GM12891 (cell line): ENCODE results near the gene TMEM263.

Source experiments
- DNase-seq: peaks from one replicate; pipeline ENCODE4 v3.0.0; 2011; ENCODE audit warnings: low spot score; ENCODE audit not compliant: insufficient read length
- FAIRE-seq: peaks from 2 replicates; lab custom pipeline; 2011; peaks lifted over from hg19 to GRCh38; lab: Jason Lieb, UNC
- PAX5 ChIP-seq: IDR thresholded peaks from 2 replicates; pipeline ENCODE4 v1.6.1; 2011; ENCODE audit warnings: low read length, moderate library complexity, mild to moderate bottlenecking; ENCODE audit not compliant: insufficient read depth, severe bottlenecking
- POLR2A ChIP-seq: IDR thresholded peaks from 2 replicates; pipeline ENCODE4 v1.6.1; 2011; ENCODE audit warnings: low read depth, low read length, control low read depth
- POLR2AphosphoS5 ChIP-seq: IDR thresholded peaks from 2 replicates; pipeline ENCODE4 v1.6.1; 2011; ENCODE audit warnings: low read depth, low read length, control low read depth
- POU2F2 ChIP-seq: IDR thresholded peaks from 2 replicates; pipeline ENCODE4 v1.6.1; 2011; ENCODE audit warnings: low read depth, mild to moderate bottlenecking, control low read depth, low read length, moderate library complexity
- SPI1 ChIP-seq: IDR thresholded peaks from 2 replicates; pipeline ENCODE4 v1.6.1; 2011; ENCODE audit warnings: low read depth, low read length, control low read depth
- TAF1 ChIP-seq: IDR thresholded peaks from 2 replicates; pipeline ENCODE4 v1.6.1; 2011; ENCODE audit warnings: low read depth, low read length, control low read depth

Gene TMEM263

DNA sequence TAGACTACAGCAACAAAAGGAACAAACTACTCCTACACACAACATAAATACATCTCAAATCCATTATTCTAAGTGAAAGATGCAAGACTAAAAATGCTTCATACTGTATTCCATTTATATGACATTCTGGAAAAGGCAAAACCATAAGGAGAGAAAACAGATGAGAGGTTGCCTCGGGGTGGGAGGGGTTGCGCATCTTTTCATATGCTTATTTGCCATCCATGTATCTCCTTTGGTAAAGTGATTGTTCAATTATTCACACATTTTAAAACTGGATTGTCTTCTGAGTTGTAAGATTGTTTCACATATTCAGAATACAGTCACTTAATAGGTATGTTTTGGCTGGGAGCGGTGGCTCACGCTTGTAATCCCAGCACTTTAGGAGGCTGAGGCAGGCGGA lies 5.1 kb upstream of the TMEM263 start:
- no peak for DNase-seq
- no peak for TF ChIP-seq POLR2A
- no peak for TF ChIP-seq POLR2AphosphoS5
- TF ChIP-seq PAX5: no peak
- no peak for TF ChIP-seq SPI1
- no peak for TF ChIP-seq TAF1
- no peak for TF ChIP-seq POU2F2
- no peak for FAIRE-seq

DNA sequence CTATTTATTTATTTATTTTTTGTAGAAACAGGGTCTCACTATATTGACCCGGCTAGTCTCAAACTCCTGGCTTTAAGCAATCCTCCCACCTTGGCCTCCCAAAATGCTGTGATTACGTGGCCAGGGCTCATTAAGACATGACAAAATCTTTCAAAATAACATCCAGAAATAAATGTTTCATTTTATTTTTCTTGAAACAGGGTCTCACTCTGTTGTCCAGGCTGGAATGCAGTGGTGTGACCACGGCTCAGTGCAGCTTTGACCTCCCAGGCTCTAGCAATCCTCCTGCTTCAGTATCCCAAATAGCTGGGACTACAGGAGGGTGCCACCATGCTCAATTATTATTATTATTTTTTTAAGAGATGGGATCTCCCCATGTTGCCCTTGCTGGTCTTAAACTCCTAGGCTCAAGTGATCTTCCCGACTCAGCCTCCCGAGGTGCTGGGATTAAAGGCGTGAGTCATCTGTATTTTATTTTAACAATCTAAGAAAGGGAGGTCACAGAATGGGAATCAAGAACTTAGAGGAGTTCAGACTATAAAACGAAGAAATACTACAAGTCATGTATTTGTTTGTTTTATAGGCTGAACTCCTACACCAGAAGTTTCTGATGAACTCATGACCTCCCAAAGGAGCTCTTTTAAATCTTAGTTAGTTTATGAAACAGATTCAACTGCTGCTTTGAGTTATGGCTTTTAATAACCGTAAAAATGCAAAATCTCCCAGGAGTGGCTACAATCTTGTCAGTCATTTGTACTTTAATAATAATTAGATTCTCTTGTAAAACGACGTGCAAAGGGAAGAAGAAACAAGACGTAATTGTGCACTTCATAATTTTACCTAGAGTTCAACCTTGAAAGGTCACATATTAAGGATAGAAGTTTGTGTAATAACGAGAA lies 2.1 kb upstream of the TMEM263 start:
- no peak for FAIRE-seq
- DNase-seq: no peak
- TF ChIP-seq PAX5: no peak
- TF ChIP-seq POU2F2: no peak
- TF ChIP-seq POLR2AphosphoS5: no peak

DNA sequence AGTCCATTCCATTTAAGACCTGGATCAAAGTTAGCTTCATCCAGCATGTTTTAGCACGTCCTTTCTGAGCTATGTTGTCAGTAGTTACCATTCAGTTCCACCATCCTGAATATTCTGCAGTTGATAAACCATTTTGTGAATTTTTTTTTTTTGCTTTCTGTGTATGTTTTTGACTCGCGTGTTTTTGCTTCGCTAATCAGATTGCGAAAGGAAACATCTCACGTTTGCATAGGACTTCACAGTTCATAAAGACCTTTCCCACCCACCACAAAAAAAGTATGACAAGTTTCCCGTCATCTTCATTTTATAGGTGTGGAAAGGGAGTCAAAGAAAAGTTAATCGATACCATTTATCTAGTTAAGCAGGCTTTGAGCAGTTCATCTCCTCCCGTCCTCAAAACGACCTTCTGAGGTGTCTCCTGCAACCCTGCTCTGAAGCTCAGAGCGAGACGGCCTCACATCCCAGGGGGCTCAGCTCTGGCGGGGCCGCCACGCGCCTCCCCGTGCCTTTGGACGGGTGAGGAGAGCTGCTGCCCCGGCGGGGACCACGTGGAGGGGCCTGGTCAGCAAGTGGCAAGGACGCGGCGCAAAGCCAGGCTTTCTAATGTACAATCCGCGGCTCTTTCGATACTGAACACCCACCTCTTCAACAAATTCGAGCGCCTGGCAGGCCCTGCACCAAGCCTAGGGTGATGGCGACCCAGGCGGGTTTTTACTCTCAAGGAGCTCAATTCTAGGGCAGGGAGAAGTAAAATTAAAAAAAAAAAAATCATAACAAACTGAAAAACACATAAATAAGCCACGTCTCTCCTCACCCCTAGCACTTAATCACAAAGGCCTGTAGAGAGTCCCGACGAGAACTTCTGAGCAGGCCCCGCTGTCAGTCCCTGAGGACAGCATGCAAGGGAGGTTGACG lies 988 bp upstream of the TMEM263 start:
- FAIRE-seq: peak; percentile 26
- TF ChIP-seq SPI1: no peak
- no peak for TF ChIP-seq TAF1
- no peak for TF ChIP-seq POU2F2
- no peak for TF ChIP-seq PAX5
- TF ChIP-seq POLR2AphosphoS5: no peak
- no peak for TF ChIP-seq POLR2A
- no peak for DNase-seq

DNA sequence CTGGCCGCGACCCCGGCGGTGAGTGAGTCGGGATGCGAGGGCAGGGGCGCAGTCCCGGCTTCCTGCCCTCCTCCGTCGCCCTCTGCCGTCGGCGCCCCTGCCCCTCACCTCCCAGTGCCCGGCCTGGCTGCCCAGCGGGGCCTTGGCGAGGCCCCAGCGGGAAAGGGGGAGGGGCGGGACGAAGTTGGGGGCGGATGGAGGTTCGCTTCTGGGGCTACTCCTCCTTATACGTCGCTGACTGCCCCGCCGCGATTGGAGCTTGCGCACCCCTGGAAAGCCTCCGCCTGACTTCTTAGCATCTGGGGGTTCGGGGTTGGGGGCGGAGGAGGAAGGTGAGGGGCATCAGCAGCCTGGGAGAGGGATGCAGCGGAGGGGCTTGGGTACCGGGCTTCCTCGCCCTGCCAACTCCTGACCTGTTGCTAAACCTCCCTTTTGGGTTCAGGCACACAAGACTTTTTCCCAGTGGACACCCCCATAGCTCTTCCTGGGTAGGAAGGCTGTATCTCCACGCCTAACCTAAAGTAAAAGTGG lies 406 bp downstream of the TMEM263 start:
- TF ChIP-seq POU2F2: no peak
- peak; percentile 54 for DNase-seq
- peak; percentile 13 for FAIRE-seq

DNA sequence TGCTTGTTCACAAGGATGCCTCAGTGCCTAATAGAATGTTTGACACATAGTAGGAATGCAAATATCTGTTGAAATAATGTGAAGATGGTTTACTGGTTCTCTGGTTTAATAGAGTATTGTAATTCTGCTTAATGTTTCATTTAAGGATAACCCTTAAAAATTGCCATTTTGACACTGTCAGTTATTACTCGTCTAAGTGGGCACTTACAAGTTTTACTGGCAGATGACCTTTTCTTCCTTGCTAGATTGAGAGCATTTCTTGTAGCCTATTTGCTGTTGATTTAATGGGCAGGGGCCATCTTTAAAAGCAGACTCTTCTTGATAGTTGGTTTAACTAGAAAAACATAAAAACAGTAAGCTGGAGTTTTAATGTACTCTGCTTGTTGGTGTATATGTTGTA lies 1.9 kb downstream of the TMEM263 start:
- DNase-seq (no peak), FAIRE-seq (peak; percentile 41)
- TF ChIP-seq PAX5 (no peak), TAF1 (no peak), SPI1 (no peak)

DNA sequence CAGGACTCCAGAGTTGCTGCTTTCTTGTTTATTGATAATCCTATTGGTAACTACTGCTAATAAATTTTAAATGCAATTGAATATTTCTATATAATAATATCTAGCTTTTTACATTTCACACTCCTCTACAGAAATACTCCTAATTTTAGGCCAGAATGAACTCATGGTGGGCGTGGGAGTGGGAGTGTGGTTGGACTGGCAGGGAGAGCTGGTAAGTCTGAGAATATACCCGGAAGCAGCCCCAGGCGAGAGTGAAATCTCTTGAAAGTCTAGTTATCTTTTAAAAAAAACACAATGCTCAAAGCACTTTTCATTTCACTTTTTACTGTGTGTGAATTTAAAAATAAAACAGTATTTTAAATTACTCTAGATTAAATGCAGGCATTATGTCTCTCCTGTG lies 4.7 kb downstream of the TMEM263 start:
- FAIRE-seq (no peak), DNase-seq (no peak)
- TF ChIP-seq POU2F2: no peak
- TF ChIP-seq POLR2A: no peak
- no peak for TF ChIP-seq SPI1
- no peak for TF ChIP-seq POLR2AphosphoS5
- TF ChIP-seq TAF1: no peak
- no peak for TF ChIP-seq PAX5

DNA sequence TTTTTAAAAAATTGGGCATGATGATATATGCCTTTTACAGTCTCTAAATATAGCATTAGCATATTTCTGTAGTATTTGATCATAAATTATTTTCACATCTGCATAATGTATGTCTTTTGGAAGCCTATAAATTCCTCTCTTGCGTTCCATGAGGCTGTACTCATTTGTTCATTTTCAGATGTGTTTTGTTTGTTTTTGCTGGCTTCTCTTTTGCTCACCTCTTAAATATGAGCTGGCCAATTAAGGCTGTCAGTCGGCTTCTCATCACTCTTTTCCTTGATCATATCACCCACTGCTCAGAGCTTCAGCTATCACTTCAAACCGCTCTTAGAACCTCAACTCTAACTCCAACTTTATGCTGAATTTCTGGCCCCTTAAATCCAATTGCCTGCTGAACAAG lies 6.6 kb downstream of the TMEM263 start:
- no peak for TF ChIP-seq SPI1
- TF ChIP-seq POU2F2: no peak
- TF ChIP-seq TAF1: no peak
- no peak for TF ChIP-seq PAX5
- no peak for TF ChIP-seq POLR2AphosphoS5
- TF ChIP-seq POLR2A: no peak
- DNase-seq (no peak), FAIRE-seq (no peak)

DNA sequence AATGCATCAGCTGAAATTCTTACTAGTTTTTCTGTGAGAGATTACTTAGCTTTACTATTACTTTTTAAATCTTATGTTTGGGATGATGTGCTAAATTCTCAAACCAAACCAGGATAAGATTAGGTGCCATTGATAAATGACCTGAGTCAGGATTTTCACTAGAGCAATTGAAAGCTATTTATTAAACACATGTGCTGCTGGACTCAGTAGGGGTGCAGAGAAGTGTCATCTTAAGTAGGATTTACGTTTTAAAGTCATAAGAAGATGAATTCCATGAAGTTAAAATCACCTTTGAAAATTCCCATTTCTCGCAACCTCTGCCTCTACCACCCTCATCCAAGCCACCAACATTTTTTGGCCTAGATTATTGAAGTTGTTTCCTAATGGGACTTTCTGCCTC lies 8.8 kb downstream of the TMEM263 start:
- no peak for DNase-seq
- TF ChIP-seq SPI1 (no peak), PAX5 (no peak), POLR2A (no peak), POU2F2 (no peak), POLR2AphosphoS5 (no peak), TAF1 (no peak)

DNA sequence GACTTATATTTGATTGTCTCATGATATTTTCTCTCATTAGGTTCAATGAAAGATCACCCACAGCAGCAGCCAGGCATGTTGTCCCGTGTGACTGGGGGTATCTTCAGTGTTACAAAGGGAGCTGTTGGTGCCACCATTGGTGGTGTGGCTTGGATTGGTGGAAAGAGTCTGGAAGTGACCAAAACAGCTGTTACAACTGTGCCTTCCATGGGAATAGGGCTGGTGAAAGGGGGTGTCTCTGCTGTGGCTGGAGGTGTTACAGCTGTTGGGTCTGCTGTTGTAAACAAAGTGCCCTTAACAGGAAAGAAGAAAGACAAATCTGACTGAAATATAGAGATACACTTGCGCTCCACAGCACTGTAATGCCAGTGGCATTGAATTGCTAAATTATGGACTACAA lies 15.4 kb downstream of the TMEM263 start:
- FAIRE-seq: peak; percentile 68
- DNase-seq: no peak
- no peak for TF ChIP-seq PAX5
- no peak for TF ChIP-seq POLR2AphosphoS5
- TF ChIP-seq TAF1: no peak
- no peak for TF ChIP-seq SPI1
- TF ChIP-seq POU2F2: no peak
- no peak for TF ChIP-seq POLR2A

More for the DNA sequence above, 8.8 kb downstream of the TMEM263 start:
- no peak for FAIRE-seq

DNA sequence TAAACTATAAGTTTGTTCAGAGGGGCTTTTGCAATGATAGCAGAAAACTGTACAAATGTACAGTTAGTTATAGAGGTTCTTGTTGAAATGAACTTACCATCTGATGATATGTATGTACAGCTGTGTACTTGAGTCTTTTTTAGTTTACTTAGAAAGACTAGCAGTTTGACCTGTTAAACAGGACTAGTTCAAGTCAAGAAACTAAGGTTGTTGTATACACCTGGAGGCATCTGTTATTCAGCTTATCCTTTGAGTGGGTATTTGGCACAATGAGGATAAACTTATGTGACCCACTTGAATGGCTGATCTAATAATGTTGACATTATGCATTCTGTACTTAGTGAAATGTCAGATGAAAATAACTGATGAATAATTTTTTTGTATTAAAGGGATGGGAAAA lies 17.8 kb downstream of the TMEM263 start:
- no peak for TF ChIP-seq PAX5
- TF ChIP-seq POLR2A: no peak
- no peak for TF ChIP-seq TAF1
- no peak for TF ChIP-seq SPI1
- no peak for TF ChIP-seq POLR2AphosphoS5
- no peak for TF ChIP-seq POU2F2
- no peak for DNase-seq
- no peak for FAIRE-seq
